SK-N-SH (cell line): ENCODE measurements around the gene MALL. TPM values are rescaled to one million over a fixed set of nuclear protein-coding genes. Genes with fewer than 3 reads are reported as not detected.
"Not testable (repeated sequence)": the region's sequence is repeated elsewhere in the genome, so short reads cannot be mapped to it uniquely, and the experiment has no call there.

Source experiments
- CTCF ChIA-PET: fragments of 300-600, 350-600 bp; formaldehyde crosslinking; extraction: SDS; loops from one replicate; lab custom pipeline; 2021; lab: Yijun Ruan, JAX
- POLR2A ChIA-PET: fragments of 350-600 bp; sonication (Branson Sonifier 250); formaldehyde crosslinking; extraction: SDS; loops from one replicate; lab custom pipeline; 2020; ENCODE audit warnings: antibody characterized with exemption, inconsistent platforms; lab: Yijun Ruan, JAX
- DNase-seq: peaks from one replicate; pipeline ENCODE4 v3.0.0; 2012
- H2AFZ ChIP-seq: fragments of 200-600 bp; sonication (generic); 2 replicates; pipeline ENCODE4 v1.8.1; 2016; ENCODE audit warnings: antibody characterized with exemption, mild to moderate bottlenecking, low read depth
- H3F3A ChIP-seq: fragments of 200-600 bp; sonication (generic); replicated peaks from 2 replicates; pipeline ENCODE3; 2016; ENCODE audit warnings: antibody characterized with exemption, mild to moderate bottlenecking; ENCODE audit not compliant: insufficient read depth
- H3K27ac ChIP-seq, 2 experiments: fragments of 200-500 bp in 1 of 2; fragments of 200-600 bp in 1 of 2; sonication (Bioruptor generic) in 1 of 2; sonication (generic), shearing (Covaris generic) in 1 of 2; 2 replicates each; pipeline versions ENCODE4 v1.5.1 to v1.6.1; 2014 to 2016; ENCODE audit warnings: low read depth in 2 of 2, inconsistent platforms in 1 of 2, low read length in 1 of 2, mild to moderate bottlenecking in 1 of 2, mixed read lengths in 1 of 2
- H3K27me3 ChIP-seq: fragments of 200-600 bp; sonication (generic), shearing (Covaris generic); 2 replicates; pipeline ENCODE4 v1.6.1; 2016; ENCODE audit warnings: mixed run types; ENCODE audit not compliant: insufficient read depth
- H3K36me3 ChIP-seq, 2 experiments: fragments of 200-500 bp in 1 of 2; fragments of 200-600 bp in 1 of 2; sonication (Bioruptor generic) in 1 of 2; sonication (generic) in 1 of 2; replicated peaks in 1 of 2; 2 replicates each; pipeline versions ENCODE3 to v1.5.1; 2014 to 2016; ENCODE audit warnings: low read length in 1 of 2, mild to moderate bottlenecking in 1 of 2; ENCODE audit not compliant: insufficient read depth in 2 of 2, control insufficient read depth in 1 of 2
- H3K4me1 ChIP-seq, 2 experiments: fragments of 200-500 bp in 1 of 2; fragments of 200-600 bp in 1 of 2; sonication (Bioruptor generic) in 1 of 2; sonication (generic), shearing (Covaris generic) in 1 of 2; 2 replicates each; pipeline versions ENCODE4 v1.5.1 to v1.6.1; 2014 to 2016; ENCODE audit warnings: low read depth in 1 of 2, low read length in 1 of 2, mixed run types in 1 of 2; ENCODE audit not compliant: insufficient read depth in 2 of 2, control insufficient read depth in 1 of 2
- H3K4me2 ChIP-seq: fragments of 200-600 bp; sonication (generic), shearing (Covaris generic); 2 replicates; pipeline ENCODE4 v1.6.1; 2017; ENCODE audit warnings: mixed run types
- H3K4me3 ChIP-seq, 2 experiments: fragments of 200-500 bp in 1 of 2; fragments of 200-600 bp in 1 of 2; sonication (Bioruptor generic) in 1 of 2; sonication (generic), shearing (Covaris generic) in 1 of 2; 2 replicates each; pipeline versions ENCODE4 v1.5.1 to v1.8.1; 2014 to 2016; ENCODE audit warnings: low read depth in 2 of 2, inconsistent platforms in 1 of 2, low read length in 1 of 2, mild to moderate bottlenecking in 1 of 2, mixed read lengths in 1 of 2, moderate library complexity in 1 of 2
- H3K79me2 ChIP-seq: fragments of 200-600 bp; sonication (generic); 2 replicates; pipeline ENCODE4 v1.8.1; 2017; ENCODE audit warnings: mild to moderate bottlenecking; ENCODE audit not compliant: insufficient read depth
- H3K9ac ChIP-seq: fragments of 200-600 bp; sonication (generic); 2 replicates; pipeline ENCODE4 v1.6.1; 2017; ENCODE audit warnings: mixed run types
- H3K9me2 ChIP-seq: fragments of 200-600 bp; sonication (generic); 2 replicates; pipeline ENCODE4 v1.6.1; 2017; ENCODE audit warnings: mixed run types
- H3K9me3 ChIP-seq: fragments of 200-600 bp; sonication (generic); 2 replicates; pipeline ENCODE4 v1.6.1; 2017; ENCODE audit warnings: mixed run types, mild to moderate bottlenecking, moderate library complexity
- H4K20me1 ChIP-seq: fragments of 200-600 bp; sonication (generic); 2 replicates; pipeline ENCODE4 v1.6.1; 2017; ENCODE audit warnings: mild to moderate bottlenecking, mixed run types; ENCODE audit not compliant: insufficient read depth
- CTCF ChIP-seq: fragments of 200-600 bp; sonication (generic); IDR thresholded peaks from 2 replicates; pipeline ENCODE4 v1.6.1; 2017; ENCODE audit warnings: antibody characterized with exemption, mild to moderate bottlenecking, moderate library complexity
- FOXM1 ChIP-seq: IDR thresholded peaks from 2 replicates; pipeline ENCODE4 v1.4.0; 2012; ENCODE audit warnings: low read depth, mild to moderate bottlenecking
- GABPA ChIP-seq: IDR thresholded peaks from 2 replicates; pipeline ENCODE4 v1.4.0; 2012; ENCODE audit warnings: low read depth, mild to moderate bottlenecking
- MAX ChIP-seq: IDR thresholded peaks from 2 replicates; pipeline ENCODE4 v1.4.0; 2012; ENCODE audit warnings: low read depth
- NFIC ChIP-seq: IDR thresholded peaks from 2 replicates; pipeline ENCODE4 v1.4.0; 2012; ENCODE audit warnings: borderline replicate concordance
- PBX3 ChIP-seq: IDR thresholded peaks from 2 replicates; pipeline ENCODE4; 2012
- POLR2AphosphoS5 ChIP-seq: IDR thresholded peaks from 2 replicates; pipeline ENCODE4 v1.6.1; 2012; ENCODE audit warnings: low read depth, low read length
- RAD21 ChIP-seq: IDR thresholded peaks from 2 replicates; pipeline ENCODE4 v1.6.1; 2012; ENCODE audit warnings: mild to moderate bottlenecking, low read length
- RFX5 ChIP-seq: IDR thresholded peaks from 2 replicates; pipeline ENCODE4 v1.6.1; 2012; ENCODE audit warnings: mild to moderate bottlenecking, improper control_type of control experiment, low read length
- RXRA ChIP-seq: IDR thresholded peaks from 2 replicates; pipeline ENCODE4 v1.4.0; 2012; ENCODE audit warnings: low read depth, mild to moderate bottlenecking, borderline replicate concordance
- SMC3 ChIP-seq: IDR thresholded peaks from 2 replicates; pipeline ENCODE4 v1.6.1; 2012; ENCODE audit warnings: low read depth, low read length, improper control_type of control experiment
- TCF12 ChIP-seq: IDR thresholded peaks from 2 replicates; pipeline ENCODE4 v1.4.0; 2012
- YY1 ChIP-seq: IDR thresholded peaks from 2 replicates; pipeline ENCODE4 v1.4.0; 2012; ENCODE audit warnings: low read depth, mild to moderate bottlenecking
- WGBS: methylation state at CpG from one replicate; pipeline ENCODE4 v1.1.6; 2017; ENCODE audit warnings: low lambda C conversion rate; 5-methylcytosine and 5-hydroxymethylcytosine counted together
- polyA plus RNA-seq, 3 experiments: library from polyadenylated mRNA; depleted of rRNA; stranded (reverse); fragments of >200 nt; gene quantifications; 2 replicates each; pipeline ENCODE4 v1.2.3, GENCODE V29; 2012

MALL gene
- polyA plus RNA-seq (2012; rRNA removed) = 1.7 and 5.2 TPM in 2 replicates
- polyA plus RNA-seq (2012; cell fraction: cytosol; rRNA removed) = 4.1 and 5.1 TPM in 2 replicates
- polyA plus RNA-seq (2012; cell fraction: nucleus; rRNA removed) = 2.1 and 2.4 TPM in 2 replicates

- ChIA-PET POLR2A (no interaction called here), CTCF (interaction anchor here (0.7 to 2.2 kb wide), 7 partner anchors 9 to 42 kb away, joined by 3 to 7 read pairs (median 4); no protein-coding TSS in a partner anchor)
- Histone ChIP-seq H3K79me2 (peaks cover 6% of the 10 kb centered on the region), H2AFZ (peak within 1 kb of the TSS; percentile 59), H4K20me1 (no peaks in the 10 kb centered on the region), H3K36me3 (peaks cover 0 to 2% of the 10 kb centered on the region in 2 experiments), H3K27me3 (no peaks in the 10 kb centered on the region), H3K9ac (no peak within 1 kb of the TSS), H3K9me3 (no peaks in the 10 kb centered on the region), H3K4me1 (peaks cover 0 to 8% of the 10 kb centered on the region in 2 experiments; a peak in 3 of 4 replicates), H3K4me3 (peak within 1 kb of the TSS; percentile 6 to 35; a peak in 3 of 4 replicates), H3K9me2 (no peaks in the 10 kb centered on the region), H3F3A (no peaks in the 10 kb centered on the region), H3K4me2 (no peak within 1 kb of the TSS), H3K27ac (peak within 1 kb of the TSS in 1 of 2 experiments; percentile 27; a peak in 2 of 4 replicates)
- DNase-seq = peak; percentile 75
- TF ChIP-seq YY1 (no peak), RFX5 (no peak), PBX3 (no peak), FOXM1 (no peak), MAX (no peak), POLR2AphosphoS5 (no peak), GABPA (no peak), NFIC (no peak)
- 52% methylated on average over 32 of the region's 62 CpGs for WGBS
Observed at GRCh38 chr2:110115291-110116032, at the start of gene MALL. TSS of gene MALL (minus strand) at chr2:110115822. CDS start at chr2:110115792, 30 bp downstream.

GRCh38 chr2:110157153-110157793, 41.7 kb upstream of the MALL start:
- Histone ChIP-seq H3K79me2 (no peaks in the 10 kb centered on the region), H2AFZ (peak overlapping the region; percentile 50; the same call in 1 of the 2 replicates), H3K4me2 (no peak overlapping the region), H3K4me3 (no peak overlapping the region), H4K20me1 (no peaks in the 10 kb centered on the region), H3K9me2 (no peaks in the 10 kb centered on the region), H3K36me3 (peaks cover 0 to 27% of the 10 kb centered on the region in 2 experiments), H3F3A (peaks cover 9% of the 10 kb centered on the region), H3K27me3 (no peaks in the 10 kb centered on the region), H3K27ac (peak overlapping the region in 1 of 2 experiments; percentile 75; a peak in 2 of 4 replicates), H3K9ac (no peak overlapping the region), H3K4me1 (no peaks in the 10 kb centered on the region), H3K9me3 (no peaks in the 10 kb centered on the region)
- TF ChIP-seq CTCF = peak; percentile 84
- no peak for TF ChIP-seq RXRA
- TF ChIP-seq SMC3 = peak; percentile 65
- no peak for TF ChIP-seq RFX5
- TF ChIP-seq TCF12 = peak; percentile 10; the same call in 1 of the 2 replicates
- peak; percentile 89 for TF ChIP-seq RAD21
- peak; percentile 48 for DNase-seq
- 34% methylated on average over 4 of the region's 4 CpGs for WGBS
- ChIA-PET POLR2A (no interaction called here), CTCF (interaction anchor here (0.6 to 2.0 kb wide), 17 partner anchors 8 to 59 kb away, joined by 3 to 32 read pairs (median 4); partner anchors contain the start of genes MALL and NPHP1)

- H3K27me3 ChIP-seq, H3K4me3 ChIP-seq, H3K79me2 ChIP-seq, H3K4me1 ChIP-seq, H3K9ac ChIP-seq, CTCF ChIA-PET, H4K20me1 ChIP-seq, POLR2A ChIA-PET, H2AFZ ChIP-seq, H3K27ac ChIP-seq, H3K9me2 ChIP-seq, DNase-seq, H3K9me3 ChIP-seq, H3K4me2 ChIP-seq: not testable (repeated sequence)
- WGBS = 87% methylated on average over 4 of the region's 4 CpGs
- Histone ChIP-seq H3F3A (peaks cover 27% of the 10 kb centered on the region), H3K36me3 (peaks cover 0 to 16% of the 10 kb centered on the region in 2 experiments)
Observed at GRCh38 chr2:110154828-110155227, 39.2 kb upstream of the MALL start.
